ENCODE data around the gene C1QB.
"Not testable (repeated sequence)": the region's sequence is repeated elsewhere in the genome, so short reads cannot be mapped to it uniquely, and the experiment has no call there.

Gene C1QB

DNA sequence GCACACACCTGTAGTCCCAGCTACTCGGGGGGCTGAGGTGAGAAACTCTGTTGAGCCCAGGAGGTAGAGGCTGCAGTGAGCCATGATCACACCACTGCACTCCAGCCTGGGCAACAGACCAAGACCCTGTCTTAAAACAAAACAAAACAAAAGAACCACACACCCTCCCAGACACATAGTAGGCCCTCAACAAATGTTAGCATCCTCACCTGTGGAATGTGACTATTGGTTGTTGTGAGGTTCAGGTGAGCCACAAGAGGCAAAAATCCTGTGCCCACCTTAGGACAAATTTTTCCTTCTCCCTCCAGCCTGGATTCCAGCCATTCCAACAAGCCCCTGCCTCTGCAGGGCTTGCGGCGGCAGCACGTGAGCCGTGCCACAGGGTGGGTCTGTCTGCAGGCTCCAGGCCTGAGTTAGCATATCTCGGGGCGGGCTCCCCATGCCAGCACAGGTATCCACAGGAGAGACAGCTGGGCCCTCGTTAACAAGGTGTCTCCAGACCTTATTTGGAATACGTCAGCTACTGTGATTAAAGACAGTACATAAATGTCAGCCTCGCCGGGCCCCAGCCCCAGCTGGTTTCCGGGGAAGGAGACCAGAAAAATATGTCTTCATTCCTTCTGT is 17.4 kb downstream of the C1QB start:
- no peak for DNase-seq
- peaks cover 15% of the 10 kb centered on the region for H3K4me1 Mint-ChIP-seq
- no peaks in the 10 kb centered on the region for H3K9me3 Mint-ChIP-seq
- TF ChIP-seq, protein P1, sequence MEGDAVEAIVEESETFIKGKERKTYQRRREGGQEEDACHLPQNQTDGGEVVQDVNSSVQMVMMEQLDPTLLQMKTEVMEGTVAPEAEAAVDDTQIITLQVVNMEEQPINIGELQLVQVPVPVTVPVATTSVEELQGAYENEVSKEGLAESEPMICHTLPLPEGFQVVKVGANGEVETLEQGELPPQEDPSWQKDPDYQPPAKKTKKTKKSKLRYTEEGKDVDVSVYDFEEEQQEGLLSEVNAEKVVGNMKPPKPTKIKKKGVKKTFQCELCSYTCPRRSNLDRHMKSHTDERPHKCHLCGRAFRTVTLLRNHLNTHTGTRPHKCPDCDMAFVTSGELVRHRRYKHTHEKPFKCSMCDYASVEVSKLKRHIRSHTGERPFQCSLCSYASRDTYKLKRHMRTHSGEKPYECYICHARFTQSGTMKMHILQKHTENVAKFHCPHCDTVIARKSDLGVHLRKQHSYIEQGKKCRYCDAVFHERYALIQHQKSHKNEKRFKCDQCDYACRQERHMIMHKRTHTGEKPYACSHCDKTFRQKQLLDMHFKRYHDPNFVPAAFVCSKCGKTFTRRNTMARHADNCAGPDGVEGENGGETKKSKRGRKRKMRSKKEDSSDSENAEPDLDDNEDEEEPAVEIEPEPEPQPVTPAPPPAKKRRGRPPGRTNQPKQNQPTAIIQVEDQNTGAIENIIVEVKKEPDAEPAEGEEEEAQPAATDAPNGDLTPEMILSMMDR (IDR thresholded peaks at IDR 0.05), result no peak
- no peak overlapping the region for H3K4me3 Mint-ChIP-seq
- H3K27me3 Mint-ChIP-seq (ENCODE audit: low read depth, poor library complexity), result peaks cover 58% of the 10 kb centered on the region
- no peak overlapping the region for H3K27ac Mint-ChIP-seq
- no peaks in the 10 kb centered on the region for H3K36me3 Mint-ChIP-seq (ENCODE audit: low read depth)

- Mint-ChIP-seq H3K27ac (no peak overlapping the region), H3K4me1 (peaks cover 26% of the 10 kb centered on the region), H3K36me3 (ENCODE audit: low read depth) (no peaks in the 10 kb centered on the region), H3K4me3 (no peak overlapping the region), H3K9me3 (no peaks in the 10 kb centered on the region), H3K27me3 (ENCODE audit: low read depth, poor library complexity) (peaks cover 53% of the 10 kb centered on the region)
- TF ChIP-seq, protein P1 (IDR thresholded peaks at IDR 0.05), result no peak
- no peak for DNase-seq
Observed at GRCh38 chr1:22671999-22672398, 19.0 kb downstream of the C1QB start.

- TF ChIP-seq, protein P1 (IDR thresholded peaks at IDR 0.05), result peak; percentile 77
- H3K27ac Mint-ChIP-seq, result no peak overlapping the region
Observed at GRCh38 chr1:22673486-22674409, 20.7 kb downstream of the C1QB start.

DNA sequence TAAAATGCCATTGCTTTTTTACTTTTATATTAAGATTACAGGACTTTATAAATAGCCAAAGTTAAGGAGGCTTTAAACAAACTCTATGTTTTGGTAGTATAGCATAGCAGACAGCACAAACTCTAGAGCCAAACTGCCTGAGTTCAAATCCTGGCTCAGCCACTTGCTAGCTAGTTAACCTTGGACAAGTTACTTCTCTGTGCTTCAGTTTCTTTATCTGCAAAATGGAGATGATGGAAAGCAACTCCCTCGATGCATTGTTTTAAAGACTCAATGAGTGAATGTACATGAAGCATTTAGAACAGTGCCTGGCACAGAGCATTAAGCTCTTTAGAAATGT is 21.3 kb downstream of the C1QB start:
- DNase-seq, result no peak
- no peaks in the 10 kb centered on the region for H3K9me3 Mint-ChIP-seq
- H3K4me3 Mint-ChIP-seq, result no peak overlapping the region
- peaks cover 32% of the 10 kb centered on the region for H3K27me3 Mint-ChIP-seq (ENCODE audit: low read depth, poor library complexity)
- H3K36me3 Mint-ChIP-seq (ENCODE audit: low read depth), result no peaks in the 10 kb centered on the region
- TF ChIP-seq, protein P1 (IDR thresholded peaks at IDR 0.05), result no peak
- H3K27ac Mint-ChIP-seq, result no peak overlapping the region
- H3K4me1 Mint-ChIP-seq, result peaks cover 26% of the 10 kb centered on the region

More at GRCh38 chr1:22673486-22674409, 20.7 kb downstream of the C1QB start:
- peaks cover 26% of the 10 kb centered on the region for H3K4me1 Mint-ChIP-seq
- peak overlapping the region; percentile 31 for H3K4me3 Mint-ChIP-seq
- peak; percentile 71 for DNase-seq
- no peaks in the 10 kb centered on the region for H3K9me3 Mint-ChIP-seq
- peaks cover 38% of the 10 kb centered on the region for H3K27me3 Mint-ChIP-seq (ENCODE audit: low read depth, poor library complexity)
- no peaks in the 10 kb centered on the region for H3K36me3 Mint-ChIP-seq (ENCODE audit: low read depth)

GRCh38 chr1:22676151-22676550 is 23.1 kb downstream of the C1QB start:
- H3K36me3 Mint-ChIP-seq (ENCODE audit: low read depth); H3K4me3 Mint-ChIP-seq; DNase-seq; H3K9me3 Mint-ChIP-seq: not testable (repeated sequence)
- peaks cover 26% of the 10 kb centered on the region for H3K4me1 Mint-ChIP-seq
- peak overlapping the region; percentile 63 for H3K27ac Mint-ChIP-seq
- peaks cover 21% of the 10 kb centered on the region for H3K27me3 Mint-ChIP-seq (ENCODE audit: low read depth, poor library complexity)

GRCh38 chr1:22676916-22677583 is 24.0 kb downstream of the C1QB start:
- TF ChIP-seq, protein P1 (IDR thresholded peaks at IDR 0.05), result no peak
- no peak for DNase-seq
- Mint-ChIP-seq H3K9me3 (no peaks in the 10 kb centered on the region), H3K4me1 (peaks cover 26% of the 10 kb centered on the region), H3K27me3 (ENCODE audit: low read depth, poor library complexity) (peaks cover 21% of the 10 kb centered on the region), H3K4me3 (no peak overlapping the region), H3K27ac (no peak overlapping the region), H3K36me3 (ENCODE audit: low read depth) (no peaks in the 10 kb centered on the region)
